ENCODE measurements around the gene ADD3. TPM values are rescaled to one million over a fixed set of nuclear protein-coding genes. Genes with fewer than 3 reads are reported as not detected.

ADD3 gene
- total RNA-seq, 1 experiment from 2014 or later = 57.8 TPM

DNA sequence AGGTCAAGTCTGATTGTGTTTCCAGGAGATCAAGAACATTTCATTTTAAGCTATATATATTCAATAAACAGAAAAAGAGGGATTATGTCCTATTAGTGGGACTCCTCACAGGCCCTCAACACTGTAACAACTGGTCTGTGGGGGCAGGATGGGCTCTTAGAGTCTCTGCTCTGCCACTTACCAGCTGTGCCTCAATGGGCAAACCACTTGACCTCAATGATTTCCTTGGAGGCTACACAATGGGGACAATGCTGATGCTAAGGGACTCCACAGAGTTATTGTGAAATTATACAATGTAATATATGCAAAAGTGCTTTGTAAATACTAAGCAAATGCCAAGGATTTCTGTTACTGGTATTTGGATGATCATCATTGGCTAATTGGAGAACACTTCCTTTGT, 166.4 kb downstream of the ADD3 start:
- Histone ChIP-seq H3K4me1 (peaks cover 7% of the 10 kb centered on the region; the same call in 1 of the 2 replicates), H3K9me3 (replicated peaks) (no peaks in the 10 kb centered on the region), H3K27me3 (peaks cover 5% of the 10 kb centered on the region), H3K27ac (no peak overlapping the region), H3K4me3 (no peak overlapping the region), H3K36me3 (no peaks in the 10 kb centered on the region)
- DNase-seq = no peak

DNA sequence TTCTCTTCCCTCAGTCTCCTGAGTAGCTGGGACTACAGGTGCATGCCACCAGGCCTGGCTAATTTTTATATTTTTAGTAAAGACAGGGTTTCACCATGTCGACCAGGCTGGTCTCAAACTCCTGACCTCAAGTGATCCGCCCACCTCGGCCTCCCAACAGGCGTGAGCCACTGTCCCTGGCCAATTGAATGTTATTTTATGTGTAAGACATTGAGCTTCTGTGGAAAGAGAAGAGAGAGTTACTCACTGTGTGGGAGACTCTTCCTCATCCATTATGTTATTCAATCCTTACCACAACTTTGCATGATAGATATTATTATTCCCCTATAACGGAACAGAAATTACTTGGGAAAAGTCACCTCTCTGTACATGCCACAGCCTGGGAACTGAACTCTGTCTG, 167.0 kb downstream of the ADD3 start:
- H3K27me3 ChIP-seq = no peaks in the 10 kb centered on the region; the same call in 1 of the 2 replicates
- H3K4me1 ChIP-seq = peaks cover 3% of the 10 kb centered on the region; the same call in 1 of the 2 replicates
- no peaks in the 10 kb centered on the region for H3K9me3 ChIP-seq (replicated peaks)
- H3K36me3 ChIP-seq = no peaks in the 10 kb centered on the region
- no peak for DNase-seq
- no peak overlapping the region for H3K4me3 ChIP-seq
- no peak overlapping the region for H3K27ac ChIP-seq

DNA sequence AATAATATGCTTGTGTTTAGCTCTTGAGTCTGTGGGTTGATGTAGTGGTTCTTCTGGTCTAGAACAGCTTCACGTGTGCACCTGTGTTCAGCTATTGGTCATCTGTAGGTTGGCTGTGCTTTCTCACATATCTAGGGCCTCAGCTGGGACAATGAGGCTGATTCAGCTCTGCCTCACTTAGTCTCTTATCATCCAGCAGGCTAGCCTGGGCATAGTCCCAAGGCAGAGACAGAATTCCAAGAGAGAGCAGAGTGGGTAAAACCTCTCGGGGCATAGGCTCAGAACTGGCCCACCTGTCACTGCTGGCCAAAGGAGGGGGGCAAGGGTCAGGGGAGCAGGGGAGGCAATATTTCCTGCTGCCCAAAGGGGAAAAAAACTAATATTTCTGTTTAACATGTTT, 167.6 kb downstream of the ADD3 start:
- H3K4me3 ChIP-seq = no peak overlapping the region
- H3K36me3 ChIP-seq = no peaks in the 10 kb centered on the region
- DNase-seq = no peak
- H3K27ac ChIP-seq = no peak overlapping the region
- no peaks in the 10 kb centered on the region for H3K9me3 ChIP-seq (replicated peaks)
- 0 out of 2 replicates have a peak, but pooled peaks cover 2% of the 10 kb centered on the region for H3K4me1 ChIP-seq
- H3K27me3 ChIP-seq = no peaks in the 10 kb centered on the region; the same call in 1 of the 2 replicates

DNA sequence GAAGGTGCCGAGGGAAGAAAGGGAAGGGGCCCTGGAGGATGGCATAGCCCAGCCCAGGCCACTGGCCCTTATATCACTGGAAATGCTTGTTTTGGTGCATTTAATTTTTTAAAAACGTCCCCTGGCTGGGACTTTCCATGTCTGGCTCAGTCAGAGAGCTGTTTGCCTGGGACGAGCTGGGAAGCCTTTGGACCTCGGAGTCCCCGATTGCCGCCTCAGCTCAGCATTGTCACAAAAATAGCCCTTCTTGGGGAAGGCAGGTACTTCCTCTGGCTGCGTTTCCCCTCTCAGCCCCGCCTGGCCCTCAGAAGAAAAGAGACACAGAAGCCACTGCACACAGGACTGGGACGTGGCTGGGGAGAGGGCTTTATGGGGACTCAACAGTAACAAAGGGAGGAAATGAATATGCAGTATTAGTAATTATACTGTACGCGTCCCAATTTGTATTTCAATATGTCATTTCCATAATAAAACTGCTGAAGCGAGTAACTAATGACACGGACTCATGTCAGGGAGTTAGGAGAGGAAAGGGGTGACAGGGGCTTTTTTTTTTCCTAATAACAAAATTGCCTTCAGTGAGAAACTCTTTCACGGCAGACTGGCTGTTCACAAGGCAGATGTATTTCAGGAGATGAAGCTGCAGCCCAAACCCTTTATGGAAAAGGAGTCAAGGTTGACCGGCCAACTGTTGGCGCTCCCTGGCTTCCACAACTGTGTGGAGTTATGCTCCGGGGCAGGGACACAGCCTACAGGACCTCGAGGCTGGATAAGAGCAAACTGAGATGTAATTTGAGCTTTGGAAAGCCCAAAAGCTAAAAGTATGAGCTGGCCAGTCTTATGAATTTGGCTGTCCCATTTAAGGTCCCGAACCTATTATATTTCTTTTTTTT, 168.6 kb downstream of the ADD3 start:
- peak in 1 of 2 experiments; percentile 22 for DNase-seq
- H3K27ac ChIP-seq = no peak overlapping the region
- H3K36me3 ChIP-seq = no peaks in the 10 kb centered on the region
- H3K4me3 ChIP-seq = no peak overlapping the region
- no peaks in the 10 kb centered on the region for H3K4me1 ChIP-seq
- no peaks in the 10 kb centered on the region; the same call in 1 of the 2 replicates for H3K27me3 ChIP-seq
- no peaks in the 10 kb centered on the region for H3K9me3 ChIP-seq (replicated peaks)

DNA sequence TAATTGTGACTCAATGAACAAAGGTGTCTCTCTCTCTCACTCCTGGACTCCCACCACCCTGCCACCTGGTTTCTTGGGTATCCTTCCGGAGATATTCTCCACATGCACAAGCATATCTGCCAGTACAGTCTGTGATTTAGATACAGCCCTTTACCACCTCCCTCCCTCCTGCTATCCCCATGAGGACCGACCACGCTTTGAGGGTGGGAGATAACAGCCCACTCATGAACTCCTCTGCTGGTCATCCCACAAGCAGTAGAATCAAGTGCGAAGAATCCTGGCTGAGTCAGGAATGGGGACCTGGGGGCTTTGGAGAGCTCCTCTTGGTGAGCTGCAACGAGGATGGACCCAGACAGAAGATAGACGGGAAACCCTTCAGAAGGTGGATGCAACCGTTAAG, 171.4 kb downstream of the ADD3 start:
- no peaks in the 10 kb centered on the region for H3K4me1 ChIP-seq
- no peaks in the 10 kb centered on the region for H3K9me3 ChIP-seq (replicated peaks)
- H3K27ac ChIP-seq = no peak overlapping the region
- no peaks in the 10 kb centered on the region for H3K27me3 ChIP-seq
- no peak for DNase-seq
- no peak overlapping the region for H3K4me3 ChIP-seq
- H3K36me3 ChIP-seq = no peaks in the 10 kb centered on the region

DNA sequence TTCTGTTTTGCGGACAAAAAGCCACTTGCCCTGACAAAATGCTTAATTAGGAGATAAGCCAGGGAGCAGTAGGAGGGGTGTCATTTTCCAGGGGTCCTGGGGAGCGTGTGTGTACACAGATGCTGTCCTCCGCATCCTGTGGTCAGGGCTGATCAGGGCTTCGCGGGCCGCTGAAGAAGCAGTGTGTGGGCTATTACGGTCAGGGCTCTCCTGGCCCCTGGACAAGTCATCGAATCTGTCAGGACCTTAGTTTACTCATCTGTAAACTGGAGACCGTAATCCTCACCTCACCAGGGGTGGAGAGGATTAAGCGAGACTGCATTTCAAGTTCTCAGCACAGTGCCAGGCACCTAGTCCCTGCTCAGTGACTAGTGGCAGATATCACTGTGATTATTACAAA, 173.7 kb downstream of the ADD3 start:
- H3K27ac ChIP-seq = no peak overlapping the region
- H3K4me1 ChIP-seq = no peaks in the 10 kb centered on the region
- DNase-seq = peak in 1 of 2 experiments; percentile 41
- H3K9me3 ChIP-seq (replicated peaks) = no peaks in the 10 kb centered on the region
- H3K4me3 ChIP-seq = no peak overlapping the region
- no peaks in the 10 kb centered on the region for H3K27me3 ChIP-seq
- H3K36me3 ChIP-seq = no peaks in the 10 kb centered on the region

DNA sequence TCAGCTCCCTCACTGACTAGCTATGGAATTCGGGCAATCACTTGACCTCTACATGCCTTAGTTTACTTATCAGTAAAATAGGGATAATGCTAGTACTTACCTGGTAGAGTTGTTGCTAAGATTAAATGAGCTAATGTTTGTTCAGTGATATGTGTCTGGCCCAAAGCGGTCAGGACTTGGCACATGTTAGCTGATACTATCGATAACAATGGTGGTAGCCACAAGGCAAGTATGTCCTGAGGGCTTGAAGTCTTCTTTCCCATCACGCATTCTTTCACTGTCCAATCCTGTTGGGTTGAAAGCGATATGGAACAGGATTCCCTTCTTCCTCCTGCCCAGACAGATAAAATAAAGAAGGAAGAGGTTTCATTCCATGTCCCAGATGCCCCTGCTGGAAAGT, 174.1 kb downstream of the ADD3 start:
- Histone ChIP-seq H3K27ac (no peak overlapping the region), H3K9me3 (replicated peaks) (no peaks in the 10 kb centered on the region), H3K4me3 (no peak overlapping the region), H3K27me3 (no peaks in the 10 kb centered on the region), H3K36me3 (no peaks in the 10 kb centered on the region), H3K4me1 (no peaks in the 10 kb centered on the region)
- DNase-seq = no peak

DNA sequence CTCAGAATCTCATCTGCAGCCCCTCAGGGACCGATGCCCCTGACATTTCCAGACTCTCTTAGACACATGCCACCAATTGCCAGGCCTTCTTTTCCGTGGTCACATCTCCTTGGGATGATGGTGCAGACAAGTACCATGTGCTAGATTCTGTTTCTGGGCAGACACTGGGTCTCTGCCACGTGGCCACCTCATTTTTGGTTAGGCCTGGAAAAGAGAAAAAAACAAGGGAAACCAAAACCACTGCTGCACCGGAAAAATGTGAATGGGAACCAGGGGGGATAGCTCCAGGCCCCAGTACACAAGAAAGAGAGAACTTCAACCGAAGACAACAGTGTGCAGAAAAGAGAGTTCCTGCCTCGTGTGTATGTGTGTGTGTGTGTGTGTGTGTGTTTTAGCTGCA, 176.6 kb downstream of the ADD3 start:
- H3K27me3 ChIP-seq = no peaks in the 10 kb centered on the region
- DNase-seq = no peak
- H3K9me3 ChIP-seq (replicated peaks) = no peaks in the 10 kb centered on the region
- H3K36me3 ChIP-seq = no peaks in the 10 kb centered on the region
- H3K4me3 ChIP-seq = no peak overlapping the region
- no peak overlapping the region for H3K27ac ChIP-seq
- no peaks in the 10 kb centered on the region for H3K4me1 ChIP-seq

Other genes with a start within 250 kb of the ADD3 start
- gene XPNPEP1, start 84.5 kb upstream of the ADD3 start, total RNA-seq (2014; rRNA removed; shearing (Covaris generic)) = 109 and 112 TPM in 2 replicates
- gene MXI1, start 199.6 kb downstream of the ADD3 start, total RNA-seq (2014; rRNA removed; shearing (Covaris generic)) = 12.4 and 13.0 TPM in 2 replicates

Data from SJCRH30 (cell line).